ENCODE measurements around the gene CYP2R1.
A peak's percentile ranks its signal among the peaks of the same experiment; 100 is the strongest.
"Not testable (repeated sequence)": the region's sequence is repeated elsewhere in the genome, so short reads cannot be mapped to it uniquely, and the experiment has no call there.

Gene CYP2R1

DNA sequence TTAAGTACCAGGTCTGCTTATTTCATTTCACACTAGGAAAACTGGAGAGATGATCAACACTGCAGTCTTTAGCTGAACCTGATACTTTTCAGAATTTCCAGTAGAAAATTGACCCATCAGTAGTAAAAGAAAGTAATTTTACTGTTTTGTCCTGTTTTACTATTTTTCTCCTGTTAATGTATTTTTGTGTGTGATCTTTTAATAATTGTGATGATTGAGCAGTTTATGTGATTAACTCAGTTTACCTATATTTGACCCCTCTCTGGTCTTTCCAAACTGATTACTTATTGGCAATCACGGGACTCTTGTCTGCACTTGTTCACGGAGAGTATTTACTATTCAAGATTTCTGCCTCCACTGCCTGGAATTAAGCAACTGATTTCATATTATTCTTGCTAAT, 546 bp upstream of the CYP2R1 start:
- DNase-seq (ENCODE audit: low spot score) = no peak

GRCh38 chr11:14891143-14892035, 642 bp downstream of the CYP2R1 start:
- DNase-seq (ENCODE audit: low spot score) = peak; percentile 47

- DNase-seq (ENCODE audit: low spot score) = no peak
Measured at GRCh38 chr11:14886513-14886912, 5.5 kb downstream of the CYP2R1 start.

- no peak for DNase-seq (ENCODE audit: low spot score)
Measured at GRCh38 chr11:14884667-14885273, 7.3 kb downstream of the CYP2R1 start.

GRCh38 chr11:14883683-14884082, 8.3 kb downstream of the CYP2R1 start:
- DNase-seq (ENCODE audit: low spot score) = not testable (repeated sequence)

DNA sequence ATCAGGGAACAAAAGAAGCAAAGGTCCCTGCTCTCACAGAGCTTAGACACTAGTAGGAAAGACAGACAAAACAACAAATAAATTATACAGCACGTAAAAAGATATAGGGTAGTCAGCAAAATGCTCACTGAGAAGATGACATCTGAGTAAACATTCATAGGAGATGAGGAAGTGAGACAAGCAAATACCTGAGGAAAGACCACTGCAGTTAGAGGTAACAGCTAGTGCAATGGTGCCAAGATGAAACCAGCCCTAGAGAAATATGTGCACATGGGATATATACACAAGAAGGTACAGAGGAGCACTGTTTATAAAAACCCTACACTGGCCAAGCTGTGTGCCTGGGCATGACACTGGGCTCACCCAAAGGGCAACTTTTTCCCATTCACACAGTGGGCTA, 9.8 kb downstream of the CYP2R1 start:
- DNase-seq (ENCODE audit: low spot score) = no peak

DNA sequence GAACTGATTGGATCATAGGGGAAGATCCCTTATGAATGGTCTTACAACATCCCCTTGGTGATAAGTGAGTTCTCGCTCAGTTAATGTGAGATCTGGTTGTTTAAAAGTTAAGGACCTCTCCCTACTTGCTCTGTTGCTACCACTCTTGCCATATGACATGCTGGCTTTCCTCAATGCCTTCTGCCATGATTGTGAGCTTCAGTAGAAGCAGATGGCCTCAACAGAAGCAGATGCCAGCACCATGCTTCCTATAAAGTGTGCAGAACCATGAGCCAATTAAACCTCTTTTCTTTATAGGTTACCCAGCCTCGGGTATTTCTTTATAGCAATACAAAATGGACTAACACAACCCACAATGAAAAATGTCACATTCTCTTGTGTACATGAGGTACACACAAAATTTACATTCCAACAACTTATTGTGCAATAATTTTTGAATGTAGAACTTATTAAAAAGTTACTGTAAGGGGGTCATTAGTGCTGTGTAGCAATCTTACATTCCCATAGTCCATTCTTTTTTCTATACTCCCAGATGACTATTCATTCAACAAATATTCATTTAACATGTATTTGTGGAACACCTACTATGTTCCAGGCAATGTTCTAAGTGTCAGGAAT, 10.3 kb downstream of the CYP2R1 start:
- no peak for DNase-seq (ENCODE audit: low spot score)

DNA sequence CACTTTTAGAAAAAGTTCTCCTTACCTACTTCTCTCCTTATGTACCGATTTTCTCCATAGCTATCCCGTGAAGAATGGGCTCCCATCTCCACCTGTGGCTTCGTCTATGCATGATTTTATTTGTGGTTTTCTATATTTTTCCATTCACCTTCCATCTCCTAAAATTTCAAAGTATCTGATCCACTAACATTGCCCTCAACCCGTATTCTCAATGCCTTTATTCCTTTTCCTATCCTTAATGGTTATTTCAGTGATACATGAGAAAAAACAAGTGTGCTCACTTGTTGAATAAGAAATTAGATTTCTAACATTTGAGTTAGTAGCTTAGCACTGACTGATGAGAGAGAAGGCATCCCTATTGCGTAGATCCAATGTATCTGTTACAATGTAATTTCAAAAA, 16.9 kb downstream of the CYP2R1 start:
- DNase-seq (ENCODE audit: low spot score) = no peak

GRCh38 chr11:14873632-14874031, 18.4 kb downstream of the CYP2R1 start:
- no peak for DNase-seq (ENCODE audit: low spot score)

DNA sequence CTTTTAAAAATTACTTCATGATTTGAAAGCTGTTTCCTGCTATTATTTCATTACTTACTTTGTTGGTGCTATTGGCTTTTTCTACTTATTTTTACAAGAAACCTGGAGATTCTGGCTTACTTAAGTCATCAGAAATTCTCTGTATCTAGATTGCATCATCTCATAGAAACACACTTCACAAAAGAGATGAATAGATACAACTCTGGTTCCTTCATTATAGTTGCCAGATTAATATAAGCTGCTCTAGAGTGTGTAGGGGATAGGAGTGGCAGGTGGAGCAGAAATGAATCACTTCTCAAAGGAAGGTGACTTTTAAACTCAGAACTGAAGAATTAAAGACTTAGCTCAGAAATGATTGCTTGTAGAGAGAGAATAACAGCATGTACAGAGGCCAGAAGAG, 20.0 kb downstream of the CYP2R1 start:
- DNase-seq (ENCODE audit: low spot score) = no peak

GRCh38 chr11:14863775-14864174, 28.3 kb downstream of the CYP2R1 start:
- DNase-seq (ENCODE audit: low spot score) = not testable (repeated sequence)

GRCh38 chr11:14861680-14862079, 30.4 kb downstream of the CYP2R1 start:
- DNase-seq (ENCODE audit: low spot score) = no peak

DNA sequence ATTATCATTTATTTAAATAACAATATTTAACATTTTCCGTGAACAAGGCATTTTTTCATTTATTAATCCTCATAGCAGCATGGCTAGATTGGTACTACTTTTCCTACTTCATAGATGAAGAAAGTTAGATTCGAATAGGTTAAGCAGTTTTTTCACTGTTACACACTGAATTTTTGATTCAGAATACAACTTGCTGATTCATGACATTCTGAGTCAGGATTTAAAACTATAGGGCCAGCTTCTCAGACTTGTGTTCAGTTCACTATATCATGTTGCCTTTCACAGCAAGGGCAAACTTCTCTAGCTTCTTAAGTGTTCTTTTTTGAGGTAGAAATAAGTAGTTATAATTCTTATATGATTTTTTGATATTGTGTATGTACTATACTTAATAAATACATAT, 31.5 kb downstream of the CYP2R1 start:
- DNase-seq (ENCODE audit: low spot score) = no peak

GRCh38 chr11:14858404-14858803, 33.6 kb downstream of the CYP2R1 start:
- DNase-seq (ENCODE audit: low spot score) = no peak

DNA sequence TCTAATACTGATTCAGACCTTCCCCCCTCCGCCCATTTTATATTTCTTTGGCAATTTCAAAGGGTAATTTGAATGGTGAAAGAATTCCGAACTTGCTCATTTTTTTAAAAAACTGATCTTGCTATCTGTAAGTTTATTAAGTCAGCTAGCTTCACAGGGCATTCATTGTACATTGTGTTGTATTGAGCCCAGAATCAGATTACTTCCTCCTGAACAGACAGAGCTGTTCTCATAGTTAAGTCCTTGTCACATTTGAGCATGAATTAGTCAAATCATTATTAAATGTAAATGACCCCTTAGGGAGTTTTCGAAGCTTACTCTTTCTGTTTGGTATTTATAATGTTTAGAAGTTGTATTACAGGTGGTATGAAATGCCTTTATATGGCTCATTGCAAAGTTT, 34.4 kb downstream of the CYP2R1 start:
- DNase-seq (ENCODE audit: low spot score) = no peak

- no peak for DNase-seq (ENCODE audit: low spot score)
Measured at GRCh38 chr11:14855890-14856289, 36.1 kb downstream of the CYP2R1 start.

GRCh38 chr11:14854057-14854456, 38.0 kb downstream of the CYP2R1 start:
- DNase-seq (ENCODE audit: low spot score) = no peak

DNA sequence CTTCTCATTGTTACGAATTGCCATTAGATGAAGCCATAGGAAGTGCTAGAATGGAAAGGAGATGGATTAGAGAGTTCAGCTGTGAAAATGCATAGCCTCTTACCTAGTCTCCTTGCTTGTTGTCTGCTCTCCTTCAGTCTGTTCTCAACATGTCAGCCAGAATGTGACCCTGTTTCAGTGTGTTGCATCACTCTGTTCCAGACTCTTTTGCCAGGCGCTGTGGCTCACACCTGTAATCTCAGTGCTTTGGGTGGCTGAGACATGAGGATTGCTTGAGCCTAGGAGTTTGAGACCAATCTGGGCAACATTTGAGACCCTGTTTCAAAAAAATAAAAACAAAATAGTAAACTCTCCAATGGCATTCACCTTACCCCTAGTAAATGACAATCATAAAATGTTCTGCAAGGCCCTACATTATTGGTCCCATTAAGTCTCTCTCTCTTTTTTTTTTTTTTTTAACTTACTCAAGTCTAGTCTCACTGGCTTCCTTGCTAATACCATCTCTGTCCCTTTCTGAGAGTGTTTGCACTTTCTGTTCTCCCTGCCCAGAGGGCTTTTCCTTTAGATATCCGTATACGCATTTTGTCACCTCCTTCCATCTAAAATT, 39.4 kb downstream of the CYP2R1 start:
- DNase-seq (ENCODE audit: low spot score) = no peak

DNA sequence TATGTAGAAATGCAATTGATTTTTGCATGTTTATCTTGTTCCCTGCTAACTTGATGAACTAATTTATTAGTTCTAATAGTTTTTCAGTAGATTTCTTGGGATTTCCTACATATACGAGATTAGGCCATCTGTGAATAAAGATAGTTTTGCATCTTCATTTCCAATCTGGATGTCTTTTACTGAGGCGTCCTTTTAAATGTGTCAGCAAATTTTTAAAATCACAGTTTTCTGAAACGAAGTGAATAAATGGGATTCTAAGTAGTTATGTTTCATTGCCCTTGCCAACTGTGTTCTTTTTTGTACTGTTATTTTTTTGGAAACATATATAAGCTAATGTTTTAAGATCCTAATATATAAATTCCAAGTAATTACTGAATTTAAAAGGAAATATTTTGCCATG, 50.0 kb downstream of the CYP2R1 start:
- no peak for DNase-seq (ENCODE audit: low spot score)

DNA sequence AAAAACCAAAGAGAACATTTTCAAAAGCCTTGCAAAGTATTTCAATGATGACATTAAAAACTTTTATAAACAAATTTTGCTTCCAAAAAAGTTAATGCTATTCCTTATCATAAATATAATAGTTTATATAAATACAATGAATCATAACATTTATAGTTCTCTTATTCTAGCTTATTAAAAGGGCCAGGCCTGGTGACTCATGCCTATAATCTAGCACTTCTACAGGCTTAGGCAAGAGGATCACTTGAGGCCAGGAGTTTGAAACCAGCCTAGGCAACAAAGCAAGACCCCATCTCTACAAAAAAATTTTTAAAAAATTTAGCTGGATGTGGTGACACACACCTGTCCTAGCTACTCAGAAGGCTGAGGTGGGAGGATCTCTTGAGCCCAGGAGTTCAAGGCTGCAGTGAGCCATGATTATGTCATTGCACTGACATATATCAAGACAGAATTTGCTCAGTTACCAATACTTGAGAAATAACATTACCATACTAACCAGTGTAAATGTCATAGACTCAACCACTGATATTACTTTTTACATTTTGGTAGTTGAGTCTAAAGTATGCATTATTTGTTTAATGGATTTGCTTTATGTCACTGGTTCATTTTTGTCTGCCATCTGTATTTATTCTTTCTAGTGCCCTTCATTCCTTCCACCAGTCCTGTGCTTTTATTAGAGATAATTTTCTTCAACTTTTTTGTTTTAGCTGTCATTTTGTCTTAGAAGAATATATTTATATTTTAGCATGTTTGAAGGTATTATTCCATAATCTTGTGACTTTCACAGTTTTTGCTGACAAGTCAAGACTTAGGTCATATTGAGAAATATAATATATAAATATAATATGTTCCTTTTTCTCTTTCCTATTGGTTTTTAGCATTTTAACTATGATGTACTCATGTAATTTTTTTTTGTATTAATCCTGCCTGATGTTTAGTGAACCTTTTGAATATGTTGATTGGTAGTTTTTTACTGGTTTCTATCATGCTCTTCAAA, 56.2 kb downstream of the CYP2R1 start:
- DNase-seq (ENCODE audit: low spot score) = no peak

Data from HuH-7.5 (cell line).